Stimulated activated CD4-positive, alpha-beta T cell treated with anti-CD3 and anti-CD28 coated beads, Interleukin-1b, Interleukin-23, amount 100 ng/mL, for 24 hours (primary cell): ENCODE results near the gene CAV2.

ENCODE experiments used
- DNase-seq, 4 experiments: peaks; one replicate each; pipeline ENCODE4 v3.0.0-alpha.2; 2020; ENCODE audit warnings: low read depth in 4 of 4, low spot score in 1 of 4

The CAV2 gene

GRCh38 chr7:116494472-116494871 lies 5.1 kb upstream of the CAV2 start:
- no peak for DNase-seq

DNA sequence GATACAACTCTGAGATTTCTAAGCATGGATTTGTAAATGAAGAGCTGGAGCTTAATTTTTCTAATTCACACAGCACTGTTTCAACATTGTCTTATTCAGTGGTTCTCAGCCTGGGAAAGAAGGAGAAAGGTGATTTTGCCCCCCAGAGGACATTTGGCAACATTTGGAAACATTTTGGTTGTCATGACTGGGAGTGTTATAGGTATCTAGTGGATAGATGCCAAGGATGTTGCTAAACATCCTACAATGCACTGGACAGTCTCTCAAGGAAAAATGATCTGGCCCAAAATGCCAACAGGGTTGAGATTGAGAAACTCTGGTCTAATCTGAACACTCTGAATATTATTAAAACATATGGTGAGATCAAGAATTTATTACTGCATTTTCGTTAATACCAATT lies 3.8 kb upstream of the CAV2 start:
- no peak for DNase-seq

GRCh38 chr7:116496653-116497052 lies 2.9 kb upstream of the CAV2 start:
- no peak for DNase-seq

DNA sequence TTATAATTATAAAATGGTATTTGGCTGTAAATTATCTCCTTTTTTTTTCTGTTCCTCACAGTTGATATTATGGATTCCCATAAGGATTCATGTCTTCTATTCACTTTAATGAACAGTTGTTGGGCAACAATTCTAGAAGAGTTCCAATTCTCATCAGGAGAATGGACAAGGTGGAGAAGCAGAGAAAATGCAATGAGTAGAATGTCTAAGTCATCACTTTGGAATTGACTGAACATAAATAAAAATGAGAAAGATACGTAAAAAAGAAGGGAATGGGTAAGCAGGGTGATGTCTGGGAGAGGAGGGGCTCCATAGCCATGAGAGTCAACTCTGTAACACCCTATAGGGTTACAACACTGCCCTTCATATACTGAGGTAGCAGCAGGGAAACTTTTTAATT lies 1.8 kb upstream of the CAV2 start:
- no peak for DNase-seq

DNA sequence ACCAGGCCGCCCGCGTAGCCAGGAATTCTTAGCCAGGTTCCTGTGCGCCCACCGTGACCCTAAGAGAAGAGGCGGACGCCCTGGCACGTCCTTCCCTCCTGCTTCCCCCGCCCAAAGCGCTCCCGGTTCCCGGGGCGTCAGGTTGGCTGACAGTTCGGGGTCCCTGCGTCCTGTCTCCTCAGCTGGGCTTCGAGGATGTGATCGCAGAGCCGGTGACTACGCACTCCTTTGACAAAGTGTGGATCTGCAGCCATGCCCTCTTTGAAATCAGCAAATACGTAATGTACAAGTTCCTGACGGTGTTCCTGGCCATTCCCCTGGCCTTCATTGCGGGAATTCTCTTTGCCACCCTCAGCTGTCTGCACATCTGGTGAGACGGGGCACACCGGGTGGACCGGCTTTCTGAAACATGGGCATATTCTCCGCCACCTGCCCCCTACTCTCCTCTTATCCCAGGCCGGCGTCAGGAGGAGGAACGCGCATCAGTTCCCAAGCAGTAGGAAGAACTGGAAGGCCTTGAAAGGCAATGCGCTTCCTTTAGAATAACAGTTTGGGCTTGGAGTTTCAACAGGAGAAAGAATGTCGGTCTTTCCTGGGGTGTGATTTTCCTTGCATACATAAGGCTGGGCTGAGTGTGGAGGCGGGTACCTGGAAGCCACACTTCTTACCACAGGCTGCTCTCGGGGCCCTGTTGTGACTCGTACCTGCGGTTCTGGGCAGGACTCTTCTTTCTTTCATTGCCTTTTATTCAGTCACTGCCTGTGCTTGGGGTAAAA lies 728 bp downstream of the CAV2 start:
- DNase-seq, result peak in 1 of 4 experiments; percentile 22

DNA sequence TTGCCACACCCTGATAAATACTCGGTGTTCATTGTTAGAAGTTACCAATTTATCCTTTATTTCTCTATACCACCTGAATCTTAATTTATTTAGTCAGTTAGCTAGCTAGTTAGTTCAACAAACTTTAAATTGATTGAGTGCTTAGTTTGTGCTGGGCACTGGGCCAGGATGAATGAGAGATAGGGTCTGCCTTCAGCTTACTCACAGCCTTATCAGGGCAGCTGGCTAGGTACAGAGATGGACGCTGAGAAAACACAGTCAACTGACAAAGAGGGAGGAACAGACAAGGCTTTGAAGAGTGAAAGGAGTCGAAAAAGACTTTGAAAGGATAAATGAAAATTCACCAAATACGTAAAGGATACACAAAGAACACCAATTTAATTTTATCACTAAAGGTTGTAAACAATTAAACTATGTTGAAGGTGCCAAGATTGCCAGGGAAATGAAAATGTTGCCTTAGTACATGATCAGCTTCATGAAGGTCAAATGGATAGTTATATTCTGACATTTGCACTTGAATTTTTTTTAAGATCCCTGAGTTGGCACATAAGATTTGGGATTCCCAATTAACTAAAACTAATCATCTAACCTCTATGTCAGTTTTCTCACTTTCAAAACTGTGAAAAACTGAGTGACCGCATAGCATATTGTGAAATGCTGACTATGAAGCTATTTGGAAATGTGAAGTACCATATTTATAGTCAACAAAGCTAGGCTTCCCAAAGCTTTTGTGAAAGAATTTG lies 2.1 kb downstream of the CAV2 start:
- DNase-seq, result no peak

- no peak for DNase-seq
These were observed 2.9 kb downstream of the CAV2 start for GRCh38 chr7:116502201-116503096.

- no peak for DNase-seq
These were observed 4.3 kb downstream of the CAV2 start for GRCh38 chr7:116503835-116504234.

GRCh38 chr7:116505278-116505677 lies 5.7 kb downstream of the CAV2 start:
- no peak for DNase-seq

DNA sequence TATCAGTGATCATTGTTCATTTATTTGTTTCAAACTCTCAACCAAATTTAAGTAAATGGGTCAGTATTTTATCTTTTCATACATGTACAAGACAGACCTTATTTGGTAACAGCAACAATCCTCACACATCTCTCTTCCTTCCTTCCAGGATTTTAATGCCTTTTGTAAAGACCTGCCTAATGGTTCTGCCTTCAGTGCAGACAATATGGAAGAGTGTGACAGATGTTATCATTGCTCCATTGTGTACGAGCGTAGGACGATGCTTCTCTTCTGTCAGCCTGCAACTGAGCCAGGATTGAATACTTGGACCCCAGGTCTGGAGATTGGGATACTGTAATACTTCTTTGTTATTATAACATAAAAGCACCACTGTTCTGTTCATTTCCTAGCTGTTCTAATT lies 6.3 kb downstream of the CAV2 start:
- no peak for DNase-seq

GRCh38 chr7:116509982-116510579 lies 10.5 kb downstream of the CAV2 start:
- DNase-seq, result no peak

DNA sequence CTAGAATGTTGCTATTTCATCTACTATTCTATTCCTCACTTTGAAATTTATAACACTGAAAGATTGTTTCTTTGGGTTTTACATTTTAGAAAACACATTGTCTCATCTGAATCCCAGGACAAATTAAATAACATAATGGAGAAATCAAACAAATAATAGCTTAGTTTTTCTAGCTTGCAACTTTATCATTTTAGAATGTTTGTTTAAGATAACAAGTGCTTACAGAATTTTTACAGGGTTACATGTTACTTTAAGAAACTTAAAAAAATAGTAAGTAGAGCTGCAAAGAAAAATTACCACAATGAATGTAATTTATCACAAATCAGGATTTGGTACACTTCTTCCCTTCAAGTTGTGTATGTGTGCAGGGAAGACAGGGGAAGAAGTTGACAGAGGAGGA lies 11.3 kb downstream of the CAV2 start:
- DNase-seq, result no peak

GRCh38 chr7:116511552-116512519 lies 12.3 kb downstream of the CAV2 start:
- DNase-seq, result no peak

DNA sequence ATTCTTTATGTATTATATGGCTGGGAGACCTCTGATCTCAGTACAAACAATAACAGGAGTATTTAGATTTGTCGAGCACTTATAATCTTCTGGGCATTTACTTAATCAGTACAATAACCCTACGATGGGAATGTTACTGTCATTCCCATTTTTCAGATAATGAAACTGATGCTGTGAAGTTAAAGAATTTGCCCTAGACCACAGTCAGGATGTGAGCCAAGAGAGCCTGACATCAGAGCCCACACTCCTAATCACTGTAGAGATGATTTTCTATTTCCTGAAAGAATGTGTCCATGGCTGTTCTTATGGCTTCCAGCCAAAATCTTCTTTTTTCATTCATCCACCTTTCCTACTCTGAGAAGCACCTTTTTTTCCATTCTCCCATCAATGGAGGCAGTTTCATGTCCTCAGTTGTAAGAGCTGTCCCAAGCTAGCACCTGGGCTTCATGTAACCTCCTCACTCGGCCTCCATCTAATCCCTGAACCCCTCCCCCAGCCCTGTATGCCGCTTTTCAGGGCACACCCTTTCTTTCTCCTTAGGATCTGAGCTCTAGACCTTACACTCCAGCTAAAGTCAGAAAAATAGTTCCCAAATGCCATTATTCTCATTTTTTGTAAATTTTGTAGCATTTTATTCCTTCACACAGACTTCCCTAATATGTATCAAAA lies 13.1 kb downstream of the CAV2 start:
- DNase-seq, result no peak

DNA sequence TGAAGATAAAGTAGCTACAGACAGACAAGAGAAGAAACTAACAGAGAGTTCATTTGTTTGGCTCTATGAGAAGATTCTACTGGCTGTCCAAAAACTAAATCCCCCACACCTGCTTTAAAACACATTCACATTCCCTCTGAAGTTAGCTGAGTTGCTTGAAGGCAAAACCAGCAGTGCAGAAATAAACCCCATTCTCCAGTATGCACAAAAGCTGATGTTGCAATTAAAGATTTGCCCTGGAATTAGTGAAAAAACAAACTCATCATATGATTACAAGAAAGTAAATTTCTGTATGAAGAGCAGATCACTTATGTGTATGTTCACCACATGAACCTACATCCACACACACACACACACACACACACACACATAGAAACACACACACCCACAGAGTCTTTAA lies 16.0 kb downstream of the CAV2 start:
- no peak for DNase-seq

GRCh38 chr7:116516324-116516723 lies 16.8 kb downstream of the CAV2 start:
- DNase-seq, result no peak

GRCh38 chr7:116517626-116518025 lies 18.1 kb downstream of the CAV2 start:
- DNase-seq, result no peak

DNA sequence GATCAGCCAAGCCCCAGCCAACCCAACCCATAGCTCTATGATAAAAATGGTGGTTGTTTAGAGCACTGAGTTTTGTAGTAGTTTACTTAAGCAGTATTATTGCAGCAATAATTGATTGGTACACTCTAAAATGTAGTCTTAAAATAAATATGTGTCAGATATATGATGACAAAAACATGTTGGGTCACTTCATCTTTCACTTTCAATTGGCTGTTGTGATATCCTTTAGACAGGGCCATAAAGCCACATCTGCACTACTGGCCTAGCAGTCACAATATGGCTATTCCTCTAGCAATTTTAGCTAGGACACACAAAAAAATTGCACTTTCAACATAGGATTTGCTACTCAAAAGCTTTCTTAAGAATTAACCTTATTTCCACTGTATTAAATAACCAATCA lies 19.4 kb downstream of the CAV2 start:
- DNase-seq, result no peak

DNA sequence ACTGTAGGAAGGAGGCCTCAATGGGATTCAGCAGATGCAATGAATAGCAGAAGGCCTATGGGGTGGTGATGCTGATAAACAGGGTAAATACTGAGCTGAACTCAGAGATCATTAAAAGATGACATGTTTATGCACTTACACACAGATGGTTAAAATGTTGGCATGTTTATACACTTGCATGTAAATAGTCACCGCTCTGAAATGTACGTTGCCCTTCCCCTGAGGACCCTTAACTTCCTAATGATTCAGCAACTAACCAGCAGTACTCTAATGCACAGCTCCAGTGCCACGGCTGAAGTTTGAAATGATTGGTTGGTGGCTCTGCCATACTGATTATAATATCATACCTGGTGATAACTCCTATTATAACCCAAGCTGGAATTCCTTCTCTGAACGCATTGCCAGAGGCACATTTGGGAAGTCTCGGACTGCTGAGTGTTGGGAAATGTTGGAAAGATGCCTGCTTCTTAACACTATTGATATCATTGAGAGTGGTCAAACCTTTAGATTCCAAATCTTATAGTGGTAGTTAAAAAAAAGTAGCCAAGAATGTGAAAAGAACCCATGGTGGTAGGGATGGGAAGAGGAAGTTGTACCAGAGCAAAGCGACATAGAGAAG lies 21.6 kb downstream of the CAV2 start:
- no peak for DNase-seq
